Body of pancreas (tissue), 4 donors: ENCODE measurements around the gene SOX6.

Experiments used
- CTCF ChIP-seq, 7 experiments: fragments of 450-650 bp in 4 of 7; fragments of 200-600 bp in 3 of 7; sonication (generic) in 3 of 7; IDR thresholded peaks; one replicate each; pipeline ENCODE4 v1.5.1; 2016 to 2019; ENCODE audit warnings: antibody characterized with exemption in 7 of 7
- POLR2A ChIP-seq, 3 donors: fragments of 450-650 bp; IDR thresholded peaks; one replicate each; pipeline ENCODE4 v1.6.1; 2016; ENCODE audit warnings: antibody characterized with exemption in 3 of 3, mild to moderate bottlenecking in 2 of 3

- TF ChIP-seq POLR2A (IDR thresholded peaks at IDR 0.05), result no peak
- TF ChIP-seq CTCF (IDR thresholded peaks at IDR 0.05), result no peak
These were observed 337.4 kb downstream of the SOX6 start for GRCh38 chr11:16018931-16019330.
